Spleen (tissue), 11 donors: Measurements from ENCODE around the gene ARHGAP6. TPM values are rescaled to one million over a fixed set of nuclear protein-coding genes. Genes with fewer than 3 reads are reported as not detected.

Experiments used
- DNase-seq: peaks from one replicate; pipeline ENCODE4 v3.0.0-alpha.2; 2020
- H3K27ac ChIP-seq, 8 donors: fragments of 200-600 bp; sonication (generic) in 7 of 8; 1 replicate in 4 of 8; 2 replicates in 4 of 8; pipeline versions ENCODE4 v1.5.0 to v1.8.0; 2016 to 2021; ENCODE audit warnings: inconsistent platforms in 4 of 8, mild to moderate bottlenecking in 4 of 8, moderate library complexity in 1 of 8
- H3K27me3 ChIP-seq, 7 donors: fragments of 200-600 bp; sonication (generic) in 6 of 7; replicated peaks in 1 of 7; 1 replicate in 4 of 7; 2 replicates in 3 of 7; pipeline versions ENCODE4 v1.5.0 to v1.8.0; 2016 to 2021; ENCODE audit warnings: inconsistent platforms in 3 of 7, mild to moderate bottlenecking in 1 of 7
- H3K36me3 ChIP-seq, 6 donors: fragments of 200-600 bp; sonication (generic) in 5 of 6; 1 replicate in 4 of 6; 2 replicates in 2 of 6; pipeline versions ENCODE4 v1.5.0 to v1.8.0; 2016 to 2021; ENCODE audit warnings: inconsistent platforms in 2 of 6
- H3K4me1 ChIP-seq, 6 donors: fragments of 200-600 bp; sonication (generic) in 5 of 6; 1 replicate in 3 of 6; 2 replicates in 3 of 6; pipeline versions ENCODE4 v1.5.0 to v1.8.0; 2016 to 2021; ENCODE audit warnings: inconsistent platforms in 3 of 6
- H3K4me3 ChIP-seq, 8 donors: fragments of 200-600 bp; sonication (generic) in 7 of 8; 1 replicate in 4 of 8; 2 replicates in 4 of 8; pipeline versions ENCODE4 v1.5.0 to v1.8.0; 2016 to 2021; ENCODE audit warnings: inconsistent platforms in 4 of 8, mild to moderate bottlenecking in 4 of 8, moderate library complexity in 2 of 8
- H3K9me3 ChIP-seq, 8 donors: fragments of 200-600 bp; sonication (generic) in 7 of 8; 1 replicate in 4 of 8; 2 replicates in 4 of 8; pipeline versions ENCODE4 v1.5.0 to v1.8.0; 2016 to 2021; ENCODE audit warnings: inconsistent platforms in 4 of 8
- POLR2A ChIP-seq, 3 donors: fragments of 450-650 bp; IDR thresholded peaks; one replicate each; pipeline ENCODE4 v1.5.1; 2017; ENCODE audit warnings: antibody characterized with exemption in 3 of 3, mild to moderate bottlenecking in 1 of 3
- POLR2AphosphoS5 ChIP-seq, 3 donors: sonication (generic); formaldehyde crosslinking; IDR thresholded peaks; one replicate each; pipeline ENCODE4 v1.5.1; 2017; ENCODE audit warnings: antibody characterized with exemption in 3 of 3
- WGBS, 5 donors: extraction: QIAGEN DNeasy Blood & Tissue Kit in 3 of 5; methylation state at CpG; one replicate each; pipeline versions ENCODE4 v1.1.5 to v1.1.7; 2013 to 2018; 5-methylcytosine and 5-hydroxymethylcytosine counted together
- intact Hi-C: fragments of 100-400 bp; cut with DNase I; formaldehyde crosslinking; loops from one replicate; pipeline ENCODE4 v1.15.0; 2023; ENCODE audit warnings: low total_unique reads
- polyA plus RNA-seq, 3 donors: library from polyadenylated mRNA; stranded (reverse); fragments of 200-250 nt; gene quantifications; one replicate each; pipeline ENCODE4 v1.2.1, GENCODE V29; 2013
- total RNA-seq, 7 donors: library from RNA; depleted of rRNA in 3 of 7; stranded (reverse); fragments of >200 nt in 3 of 7; fragmentation: NEBNext Ultra II Directional in 4 of 7; extraction: Animal tissue kit (Norgen Biotek cat#: 25700) in 4 of 7; gene quantifications; one replicate each; pipeline versions ENCODE4 v1.1.0 to v1.2.1, GENCODE V29; 2016 to 2021
- TF ChIP-seq, protein P1 (sequence below), 11 experiments: fragments of 200-600 bp in 7 of 11; fragments of 450-650 bp in 4 of 11; sonication (generic) in 4 of 11; IDR thresholded peaks in 8 of 11; conservative IDR thresholded peaks in 3 of 11; 1 replicate in 7 of 11; 2 replicates in 4 of 11; pipeline versions ENCODE4 v1.4.0 to v1.8.0; 2016 to 2021; ENCODE audit warnings: antibody characterized with exemption in 11 of 11, inconsistent platforms in 4 of 11, mild to moderate bottlenecking in 1 of 11
- donor health status: healthy with polysubstance abuse.
- donor health status: DM: no; HTN: no; CAD: no; lungs with moderate emphysema.
- donor health status: DM: no; HTN: no; CAD: no.
- donor health status: Bipolar disorder and iron deficiency.
- donor health status: healthy.
- donor health status: DM: no; HTN: no; CAD: no.
- donor health status: DM: yes; HTN: yes; CAD: no.

ARHGAP6 gene
- total and polyA plus RNA-seq, 10 donors = 2.0 to 20.8 (median 12.7) TPM

DNA sequence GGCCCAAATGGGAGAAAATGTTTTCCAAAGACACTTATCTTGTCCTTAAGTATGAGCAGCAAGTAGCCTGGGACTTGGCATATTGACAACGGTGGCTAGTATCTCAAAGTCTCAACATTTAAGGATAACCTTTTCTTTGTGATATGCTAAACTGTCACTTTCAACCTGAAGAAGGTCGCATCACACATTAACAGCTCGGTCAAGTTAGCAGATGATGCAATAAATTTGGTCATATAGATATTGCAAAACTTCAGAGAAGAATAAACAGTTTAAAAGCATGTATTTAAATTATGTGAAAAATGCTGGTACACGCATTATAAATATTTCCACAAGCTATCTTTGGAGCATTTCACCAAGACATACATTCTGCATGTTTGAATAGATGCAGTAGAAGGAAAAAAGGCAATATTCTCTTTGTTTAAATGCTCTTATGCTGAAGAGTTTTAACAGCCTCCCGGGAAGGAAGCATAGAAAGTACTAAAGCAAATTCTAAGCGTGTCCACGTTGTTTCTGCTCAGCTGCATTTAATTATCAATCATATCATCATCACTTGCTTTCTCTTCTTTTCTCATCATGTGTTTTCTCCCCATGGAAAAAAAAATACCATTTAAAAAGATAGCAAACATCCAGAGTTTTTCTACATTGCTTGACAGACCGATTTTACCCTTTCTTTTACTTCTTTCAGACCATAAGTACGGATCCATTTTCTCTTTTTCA is 24.2 kb downstream of the ARHGAP6 start:
- Histone ChIP-seq H3K4me3 (no peak overlapping the region), H3K27me3 (peaks cover 0 to 9% (median 0%) of the 10 kb centered on the region in 7 donors), H3K4me1 (no peaks in the 10 kb centered on the region), H3K9me3 (no peaks in the 10 kb centered on the region), H3K36me3 (no peaks in the 10 kb centered on the region), H3K27ac (no peak overlapping the region)
- intact Hi-C loops = no loop called here
- no peak for DNase-seq
- TF ChIP-seq, protein P1, sequence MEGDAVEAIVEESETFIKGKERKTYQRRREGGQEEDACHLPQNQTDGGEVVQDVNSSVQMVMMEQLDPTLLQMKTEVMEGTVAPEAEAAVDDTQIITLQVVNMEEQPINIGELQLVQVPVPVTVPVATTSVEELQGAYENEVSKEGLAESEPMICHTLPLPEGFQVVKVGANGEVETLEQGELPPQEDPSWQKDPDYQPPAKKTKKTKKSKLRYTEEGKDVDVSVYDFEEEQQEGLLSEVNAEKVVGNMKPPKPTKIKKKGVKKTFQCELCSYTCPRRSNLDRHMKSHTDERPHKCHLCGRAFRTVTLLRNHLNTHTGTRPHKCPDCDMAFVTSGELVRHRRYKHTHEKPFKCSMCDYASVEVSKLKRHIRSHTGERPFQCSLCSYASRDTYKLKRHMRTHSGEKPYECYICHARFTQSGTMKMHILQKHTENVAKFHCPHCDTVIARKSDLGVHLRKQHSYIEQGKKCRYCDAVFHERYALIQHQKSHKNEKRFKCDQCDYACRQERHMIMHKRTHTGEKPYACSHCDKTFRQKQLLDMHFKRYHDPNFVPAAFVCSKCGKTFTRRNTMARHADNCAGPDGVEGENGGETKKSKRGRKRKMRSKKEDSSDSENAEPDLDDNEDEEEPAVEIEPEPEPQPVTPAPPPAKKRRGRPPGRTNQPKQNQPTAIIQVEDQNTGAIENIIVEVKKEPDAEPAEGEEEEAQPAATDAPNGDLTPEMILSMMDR (IDR thresholded peaks at IDR 0.05 in 8 of 11, conservative IDR thresholded peaks at IDR 0.05 in 3 of 11) = no peak
- TF ChIP-seq POLR2AphosphoS5 (IDR thresholded peaks at IDR 0.05) (no peak), POLR2A (IDR thresholded peaks at IDR 0.05) (no peak)
- WGBS, 5 donors = 56 to 85% (median 77%) methylated on average over 9 of the region's 9 CpGs

DNA sequence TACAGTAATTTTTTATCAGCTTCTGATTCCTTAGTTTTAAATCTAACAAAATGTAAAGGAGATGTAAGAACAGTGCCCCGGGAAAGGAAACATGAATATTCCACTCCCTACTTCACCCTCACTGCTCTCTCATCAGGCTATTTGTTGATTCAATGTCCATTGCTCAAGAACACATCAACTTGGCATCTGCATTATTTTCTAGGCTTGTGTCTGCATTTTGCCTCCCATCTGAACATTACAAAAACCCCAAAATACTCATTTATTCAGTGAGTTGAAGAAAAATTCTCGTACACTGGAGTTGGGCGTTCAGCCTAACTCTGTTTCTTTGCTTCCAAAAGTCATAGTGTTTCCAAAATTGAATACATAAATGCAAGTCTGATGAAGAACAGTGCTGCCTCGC is 25.6 kb downstream of the ARHGAP6 start:
- no peaks in the 10 kb centered on the region for H3K4me1 ChIP-seq
- intact Hi-C loops = no loop called here
- no peak overlapping the region for H3K27ac ChIP-seq
- no peaks in the 10 kb centered on the region for H3K9me3 ChIP-seq
- DNase-seq = no peak
- H3K36me3 ChIP-seq = no peaks in the 10 kb centered on the region
- no peak overlapping the region for H3K4me3 ChIP-seq
- no peak for TF ChIP-seq POLR2A (IDR thresholded peaks at IDR 0.05)
- TF ChIP-seq POLR2AphosphoS5 (IDR thresholded peaks at IDR 0.05) = no peak
- TF ChIP-seq, protein P1 (IDR thresholded peaks at IDR 0.05 in 8 of 11, conservative IDR thresholded peaks at IDR 0.05 in 3 of 11) = no peak
- H3K27me3 ChIP-seq = peaks cover 0 to 10% (median 0%) of the 10 kb centered on the region in 7 donors
- WGBS, 5 donors = 56 to 83% (median 76%) methylated on average over 4 of the region's 4 CpGs

DNA sequence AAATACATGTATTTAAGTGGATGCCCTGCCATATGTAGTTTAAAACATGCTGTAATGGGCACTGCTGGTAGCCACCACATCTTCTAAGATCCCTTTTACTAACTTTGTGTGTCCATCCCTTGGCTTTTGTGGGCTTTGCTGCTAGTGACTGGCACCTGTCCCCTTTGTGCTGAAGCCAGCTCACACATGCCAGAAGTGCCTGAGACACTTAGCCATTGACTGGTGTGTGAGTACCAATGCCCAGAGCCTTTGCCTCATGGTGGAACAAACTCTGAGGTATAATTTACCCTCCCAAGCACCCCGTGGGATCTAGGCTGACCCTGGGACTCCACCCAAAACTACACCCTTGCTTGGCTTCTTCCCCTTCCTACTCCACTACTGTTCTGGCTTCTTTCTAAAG is 33.0 kb downstream of the ARHGAP6 start:
- Histone ChIP-seq H3K9me3 (no peaks in the 10 kb centered on the region), H3K4me3 (no peak overlapping the region), H3K4me1 (no peaks in the 10 kb centered on the region), H3K27me3 (peaks cover 0 to 15% (median 0%) of the 10 kb centered on the region in 7 donors), H3K36me3 (no peaks in the 10 kb centered on the region), H3K27ac (no peak overlapping the region)
- 33 to 50% (median 43%) methylated on average over 1 of the region's 1 CpG for WGBS, 5 donors
- TF ChIP-seq POLR2A (IDR thresholded peaks at IDR 0.05) (no peak), POLR2AphosphoS5 (IDR thresholded peaks at IDR 0.05) (no peak)
- TF ChIP-seq, protein P1 (IDR thresholded peaks at IDR 0.05 in 8 of 11, conservative IDR thresholded peaks at IDR 0.05 in 3 of 11) = no peak
- intact Hi-C loops = no loop called here
- DNase-seq = no peak

GRCh38 chrX:11629593-11630211 is 36.0 kb downstream of the ARHGAP6 start:
- DNase-seq = no peak
- Histone ChIP-seq H3K4me3 (no peak overlapping the region), H3K27ac (no peak overlapping the region), H3K9me3 (peaks cover 0 to 30% (median 15%) of the 10 kb centered on the region in 8 donors), H3K27me3 (peaks cover 0 to 6% (median 0%) of the 10 kb centered on the region in 7 donors), H3K36me3 (no peaks in the 10 kb centered on the region), H3K4me1 (no peaks in the 10 kb centered on the region)
- TF ChIP-seq, protein P1 (IDR thresholded peaks at IDR 0.05 in 8 of 11, conservative IDR thresholded peaks at IDR 0.05 in 3 of 11) = no peak
- TF ChIP-seq POLR2A (IDR thresholded peaks at IDR 0.05) = no peak
- TF ChIP-seq POLR2AphosphoS5 (IDR thresholded peaks at IDR 0.05) = no peak
- intact Hi-C loops = no loop called here
- WGBS, 5 donors = 29 to 38% (median 33%) methylated on average over 4 of the region's 4 CpGs
